IPS DF 6.9 (cell line): ENCODE results near the gene CD27.

Experiments
- DNase-seq: peaks from one replicate; pipeline ENCODE4 v3.0.0-alpha.2; 2013; ENCODE audit warnings: low read depth, low spot score
- H3K27ac ChIP-seq: one replicate; pipeline ENCODE4 v1.5.1; 2013; ENCODE audit warnings: low read length, control low read depth
- H3K27me3 ChIP-seq: 2 replicates; pipeline ENCODE4 v1.6.1; 2013; ENCODE audit warnings: mild to moderate bottlenecking, low read length; ENCODE audit not compliant: control insufficient read depth, insufficient read depth
- H3K36me3 ChIP-seq: 2 replicates; pipeline ENCODE4 v1.6.1; 2013; ENCODE audit warnings: low read length; ENCODE audit not compliant: control insufficient read depth, insufficient read depth
- H3K4me1 ChIP-seq: 2 replicates; pipeline ENCODE4 v1.6.1; 2013; ENCODE audit warnings: low read length; ENCODE audit not compliant: control insufficient read depth, insufficient read depth
- H3K4me3 ChIP-seq: 2 replicates; pipeline ENCODE4 v1.5.1; 2013; ENCODE audit warnings: mild to moderate bottlenecking, low read length
- H3K9me3 ChIP-seq: 2 replicates; pipeline ENCODE4 v1.6.1; 2013; ENCODE audit warnings: low read length, inconsistent platforms; ENCODE audit not compliant: control insufficient read depth, insufficient read depth
- WGBS: extraction: QIAGEN DNeasy Blood & Tissue Kit; methylation state at CpG from one replicate; pipeline ENCODE4 v1.1.7; 2013; ENCODE audit warnings: mixed read lengths, missing lambda C conversion rate; ENCODE audit not compliant: insufficient read length, insufficient coverage; 5-methylcytosine and 5-hydroxymethylcytosine counted together

CD27 gene

DNA sequence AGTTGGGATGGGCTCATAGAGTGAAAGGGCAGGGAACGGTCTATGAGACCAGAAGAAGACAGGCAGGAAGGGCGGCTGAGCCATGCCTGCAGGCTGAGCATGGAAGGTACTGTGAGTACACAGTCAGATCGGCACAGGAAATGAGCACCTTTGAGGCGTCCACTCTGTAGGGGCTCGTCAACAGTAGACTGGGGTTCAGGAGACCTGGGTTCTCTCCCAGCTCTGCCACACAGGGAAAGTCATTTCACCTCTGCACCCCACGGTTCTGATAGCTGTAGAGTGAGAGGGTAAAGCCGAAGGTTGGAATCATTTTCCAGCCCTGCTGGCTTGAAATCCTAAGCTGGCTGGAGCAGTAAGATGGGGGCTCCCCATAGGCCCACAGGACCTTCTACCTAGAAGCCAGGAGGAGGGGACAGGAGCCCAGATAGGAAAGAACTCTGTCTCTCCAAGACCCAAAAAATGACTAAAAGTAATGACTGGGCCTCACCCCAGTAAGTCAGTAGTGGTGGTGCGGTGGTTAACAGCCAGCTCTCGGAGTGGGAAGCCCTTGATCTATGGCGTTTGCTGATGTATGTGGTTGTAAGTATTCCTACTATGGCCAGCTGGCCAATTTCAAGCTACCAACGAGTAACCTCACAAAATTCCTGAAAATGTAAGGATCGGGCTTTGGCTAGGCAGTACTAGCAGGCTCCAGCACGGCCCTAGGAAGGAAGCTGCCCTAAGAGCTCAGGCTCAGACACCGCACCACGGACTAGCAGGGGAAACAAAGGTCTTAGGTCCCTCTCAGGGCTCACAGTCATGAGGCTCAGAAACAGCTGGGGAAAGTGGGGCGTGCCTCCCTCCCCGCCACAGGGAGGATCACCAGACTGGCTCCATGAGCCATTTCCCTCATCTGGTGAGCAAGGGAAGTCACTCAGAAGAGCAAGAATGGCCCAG is 10.3 kb upstream of the CD27 start:
- DNase-seq: no peak
- no peaks in the 10 kb centered on the region for H3K36me3 ChIP-seq
- no peak overlapping the region for H3K4me3 ChIP-seq
- H3K9me3 ChIP-seq: no peaks in the 10 kb centered on the region
- peaks cover 3% of the 10 kb centered on the region; the same call in 1 of the 2 replicates for H3K4me1 ChIP-seq
- H3K27me3 ChIP-seq: no peaks in the 10 kb centered on the region
- H3K27ac ChIP-seq: no peak overlapping the region
- no CpG with 5 or more reads among the region's 17 CpGs for WGBS

DNA sequence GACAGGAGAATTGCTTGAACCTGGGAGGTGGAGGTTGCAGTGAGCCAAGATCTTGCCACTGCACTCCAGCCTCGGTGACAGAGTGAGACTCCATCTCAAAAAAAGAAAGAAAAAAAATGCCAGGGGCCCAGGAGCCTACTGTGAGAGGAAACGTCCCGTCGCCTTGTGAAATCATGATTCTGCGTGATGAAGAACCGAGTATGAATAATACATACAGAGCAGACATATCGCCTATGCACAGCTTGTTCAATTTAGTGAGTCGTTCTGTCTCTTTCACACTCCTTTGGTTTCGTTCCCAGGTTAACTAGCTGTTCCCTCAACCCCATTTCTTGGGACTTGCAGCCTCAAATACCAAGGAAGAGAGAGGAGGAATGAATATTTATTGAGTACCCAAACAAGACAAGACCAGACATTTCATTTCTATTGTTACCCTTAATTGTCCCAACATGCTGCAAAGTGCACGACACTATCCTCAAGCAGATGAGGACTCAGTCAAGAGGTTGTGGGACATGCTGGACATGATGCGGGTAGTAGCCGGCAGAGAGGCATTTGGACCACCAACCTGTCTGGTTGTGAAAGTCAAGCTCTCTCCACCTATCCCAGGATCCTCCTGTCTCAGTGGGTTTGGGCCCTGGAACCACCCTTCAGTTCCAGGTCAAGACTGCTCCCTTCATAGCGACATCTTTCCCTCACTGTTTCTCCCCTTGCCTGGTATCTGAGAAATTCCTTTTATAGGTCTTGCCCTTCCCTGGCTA is 8.6 kb upstream of the CD27 start:
- no peak for DNase-seq
- H3K36me3 ChIP-seq: no peaks in the 10 kb centered on the region
- WGBS: no CpG with 5 or more reads among the region's 13 CpGs
- no peak overlapping the region for H3K27ac ChIP-seq
- no peaks in the 10 kb centered on the region for H3K27me3 ChIP-seq
- H3K9me3 ChIP-seq: no peaks in the 10 kb centered on the region
- peaks cover 3% of the 10 kb centered on the region; the same call in 1 of the 2 replicates for H3K4me1 ChIP-seq
- no peak overlapping the region for H3K4me3 ChIP-seq

DNA sequence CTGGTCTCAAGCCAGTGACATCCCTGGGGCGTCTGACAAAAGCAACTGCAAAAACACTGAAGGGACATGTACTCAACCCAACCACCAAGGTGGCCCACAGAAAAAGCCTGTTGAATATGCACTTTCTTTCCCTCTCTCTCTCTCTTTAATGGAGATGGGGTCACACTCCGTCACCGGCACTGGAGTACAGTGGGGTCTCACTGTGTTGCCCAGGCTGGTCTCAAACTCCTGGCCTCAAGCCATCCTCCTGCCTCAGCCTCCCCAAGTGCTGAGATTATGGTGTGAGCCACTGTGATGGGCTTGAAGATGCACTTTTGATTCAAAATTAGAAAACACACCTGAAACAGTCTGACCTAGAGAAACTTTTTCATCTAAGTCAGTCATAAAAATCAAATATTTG is 7.2 kb upstream of the CD27 start:
- Histone ChIP-seq H3K4me1 (peaks cover 3% of the 10 kb centered on the region; the same call in 1 of the 2 replicates), H3K27me3 (no peaks in the 10 kb centered on the region), H3K4me3 (no peak overlapping the region), H3K27ac (no peak overlapping the region), H3K9me3 (no peaks in the 10 kb centered on the region), H3K36me3 (no peaks in the 10 kb centered on the region)
- no peak for DNase-seq
- no CpG with 5 or more reads among the region's 3 CpGs for WGBS

DNA sequence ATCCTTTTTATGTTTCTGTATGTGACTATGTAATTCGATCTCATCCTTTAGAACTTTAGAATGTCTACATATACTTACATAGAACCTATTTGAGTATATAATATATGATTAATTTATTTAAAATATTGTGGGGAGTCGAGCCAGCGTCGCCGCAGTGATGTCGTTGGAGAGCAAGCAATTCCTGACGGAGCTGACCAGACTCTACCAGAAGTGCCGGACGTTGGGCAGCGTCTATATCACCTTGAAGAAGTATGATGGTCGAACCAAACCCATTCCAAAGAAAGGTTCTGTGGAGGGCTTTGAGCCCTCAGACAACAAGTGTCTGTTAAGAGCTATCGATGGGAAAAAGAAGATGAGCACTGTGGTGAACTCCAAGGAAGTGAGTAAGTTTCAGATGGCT is 6.4 kb upstream of the CD27 start:
- Histone ChIP-seq H3K27ac (no peak overlapping the region), H3K4me1 (peaks cover 3% of the 10 kb centered on the region; the same call in 1 of the 2 replicates)
- no CpG with 5 or more reads among the region's 12 CpGs for WGBS

DNA sequence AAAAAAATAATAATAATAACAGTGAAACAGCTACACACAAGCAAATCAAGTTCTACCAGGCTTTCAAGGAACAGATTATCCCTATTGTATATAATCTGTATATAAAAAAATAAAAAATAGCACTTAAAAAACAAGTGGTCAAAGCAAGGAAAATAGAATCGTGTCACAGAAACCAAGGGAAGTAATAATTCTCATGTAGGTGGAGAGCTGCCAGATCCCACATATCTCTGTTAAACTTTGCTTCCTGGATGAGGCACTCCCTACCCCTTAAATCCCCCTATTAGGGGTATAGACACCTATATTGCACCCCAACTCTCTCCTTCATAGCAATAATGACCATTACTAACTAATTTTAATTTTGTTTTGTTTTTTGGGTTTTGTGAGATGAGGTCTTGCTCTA is 4.4 kb upstream of the CD27 start:
- H3K27ac ChIP-seq: no peak overlapping the region
- no CpG with 5 or more reads among the region's 1 CpG for WGBS
- H3K4me3 ChIP-seq: no peak overlapping the region
- no peak for DNase-seq
- H3K27me3 ChIP-seq: no peaks in the 10 kb centered on the region
- no peaks in the 10 kb centered on the region for H3K9me3 ChIP-seq
- no peaks in the 10 kb centered on the region for H3K4me1 ChIP-seq
- H3K36me3 ChIP-seq: no peaks in the 10 kb centered on the region

More for the DNA sequence above, 6.4 kb upstream of the CD27 start:
- Histone ChIP-seq H3K9me3 (no peaks in the 10 kb centered on the region), H3K27me3 (no peaks in the 10 kb centered on the region), H3K36me3 (no peaks in the 10 kb centered on the region), H3K4me3 (no peak overlapping the region)
- DNase-seq: no peak

DNA sequence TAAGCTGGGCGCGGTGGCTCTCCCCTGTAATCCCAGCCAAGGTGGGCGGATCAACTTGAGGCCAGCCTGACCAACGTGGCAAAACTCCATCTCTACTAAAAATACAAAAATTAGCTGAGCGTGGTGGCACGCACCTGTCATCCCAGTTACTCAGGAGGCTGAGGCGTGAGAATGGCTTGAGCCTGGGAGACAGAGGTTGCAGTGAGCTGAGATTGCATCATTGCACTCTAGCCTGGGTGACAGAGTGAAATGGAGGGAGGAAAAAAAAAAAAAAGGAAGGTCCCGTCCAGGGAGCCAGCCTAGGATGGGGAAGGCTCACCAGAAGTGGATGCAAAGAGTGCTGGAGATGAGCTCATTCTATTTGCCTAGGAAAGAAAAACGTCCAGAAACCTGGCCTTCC is 1.9 kb upstream of the CD27 start:
- no peak for DNase-seq
- Histone ChIP-seq H3K4me3 (no peak overlapping the region), H3K9me3 (no peaks in the 10 kb centered on the region), H3K4me1 (no peaks in the 10 kb centered on the region), H3K36me3 (no peaks in the 10 kb centered on the region), H3K27ac (no peak overlapping the region), H3K27me3 (no peaks in the 10 kb centered on the region)
- no CpG with 5 or more reads among the region's 9 CpGs for WGBS

DNA sequence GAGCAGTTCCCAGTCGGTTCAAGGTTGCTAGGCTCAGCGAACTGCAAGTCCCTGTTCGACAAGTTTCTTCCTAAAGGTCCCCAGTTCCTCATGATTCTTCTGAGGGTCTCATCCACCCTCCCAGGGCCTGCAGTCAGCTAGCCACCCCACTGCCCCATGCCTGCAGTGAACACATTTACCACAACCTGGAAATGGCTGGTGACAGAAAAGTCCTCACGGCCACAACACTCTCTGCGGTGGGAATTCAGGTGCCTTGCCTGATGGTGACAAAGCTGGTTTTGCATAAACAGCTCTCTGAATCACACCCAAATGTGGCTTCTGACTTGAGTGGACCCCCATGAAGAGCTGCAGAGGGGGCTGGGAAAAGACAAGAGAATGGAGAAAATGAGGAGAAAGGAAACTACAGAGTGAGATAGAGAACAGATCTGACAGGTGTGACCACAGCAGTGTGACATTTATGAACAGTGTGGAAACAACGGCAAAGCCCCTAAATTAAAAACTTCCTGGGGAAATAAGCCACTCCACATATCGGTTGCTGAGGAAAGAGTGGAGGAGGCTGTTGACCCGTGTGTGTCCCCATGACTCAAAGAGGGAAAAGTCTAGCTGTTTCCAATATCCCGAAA is 1.3 kb upstream of the CD27 start:
- Histone ChIP-seq H3K36me3 (no peaks in the 10 kb centered on the region), H3K4me1 (no peaks in the 10 kb centered on the region), H3K27me3 (no peaks in the 10 kb centered on the region), H3K4me3 (no peak overlapping the region), H3K9me3 (no peaks in the 10 kb centered on the region), H3K27ac (no peak overlapping the region)
- DNase-seq: no peak
- WGBS: no CpG with 5 or more reads among the region's 9 CpGs

DNA sequence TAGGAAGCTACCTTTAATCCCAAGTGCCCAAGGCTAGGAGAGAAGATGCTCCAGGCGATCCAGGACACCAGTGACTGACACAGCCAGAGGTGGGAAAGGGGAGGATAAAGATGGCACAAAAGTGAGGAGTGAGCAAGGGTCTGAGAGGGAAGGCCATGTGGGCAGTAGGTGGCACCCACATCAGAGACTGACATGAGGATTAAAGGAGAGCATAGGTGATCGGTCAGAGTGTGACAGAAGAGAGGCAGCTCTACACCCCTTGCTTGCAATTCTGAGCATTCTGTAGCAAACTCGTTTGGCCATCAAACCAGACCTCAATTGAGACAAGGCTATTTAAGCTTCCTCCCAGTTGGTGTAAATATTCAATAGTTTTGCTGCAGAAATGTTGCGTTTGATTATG is 724 bp upstream of the CD27 start:
- Histone ChIP-seq H3K36me3 (no peaks in the 10 kb centered on the region), H3K27ac (no peak overlapping the region), H3K4me1 (no peaks in the 10 kb centered on the region), H3K4me3 (no peak overlapping the region), H3K27me3 (no peaks in the 10 kb centered on the region), H3K9me3 (no peaks in the 10 kb centered on the region)
- WGBS: no CpG with 5 or more reads among the region's 4 CpGs
- no peak for DNase-seq

DNA sequence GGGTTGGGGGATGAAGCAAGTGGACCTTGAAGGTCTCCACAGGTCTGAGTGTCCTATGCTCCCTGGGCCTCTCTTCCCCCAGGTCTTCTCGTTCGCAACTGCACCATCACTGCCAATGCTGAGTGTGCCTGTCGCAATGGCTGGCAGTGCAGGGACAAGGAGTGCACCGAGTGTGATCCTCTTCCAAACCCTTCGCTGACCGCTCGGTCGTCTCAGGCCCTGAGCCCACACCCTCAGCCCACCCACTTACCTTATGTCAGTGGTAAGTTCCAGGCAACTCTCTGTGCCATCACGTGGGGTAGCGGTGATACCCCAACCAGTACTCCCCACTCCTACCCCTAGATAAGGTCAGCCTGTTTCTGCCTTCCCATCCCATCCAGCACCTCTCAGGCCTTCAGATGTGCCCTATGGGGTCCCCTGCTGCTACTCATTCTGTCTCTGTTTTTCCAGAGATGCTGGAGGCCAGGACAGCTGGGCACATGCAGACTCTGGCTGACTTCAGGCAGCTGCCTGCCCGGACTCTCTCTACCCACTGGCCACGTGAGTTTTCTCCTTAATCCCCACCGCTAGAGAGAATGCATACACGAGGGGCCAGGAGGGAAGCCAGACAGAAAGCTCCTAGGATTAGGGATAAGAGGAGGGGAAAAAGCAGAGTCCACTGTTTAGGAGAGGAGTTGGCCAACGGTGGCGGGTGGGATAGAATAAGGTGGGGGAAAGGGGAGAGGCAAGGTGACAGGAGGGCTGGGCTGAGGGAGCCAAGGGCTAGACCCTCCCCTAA is 5.5 kb downstream of the CD27 start:
- H3K27me3 ChIP-seq: no peaks in the 10 kb centered on the region
- no CpG with 5 or more reads among the region's 16 CpGs for WGBS

More for the DNA sequence above, 5.5 kb downstream of the CD27 start:
- Histone ChIP-seq H3K9me3 (no peaks in the 10 kb centered on the region), H3K4me3 (no peak overlapping the region), H3K36me3 (no peaks in the 10 kb centered on the region; the same call in 1 of the 2 replicates), H3K4me1 (peaks cover 17% of the 10 kb centered on the region), H3K27ac (no peak overlapping the region)
- DNase-seq: no peak
